ENCODE results near the gene BIRC3. TPM values are rescaled to one million over a fixed set of nuclear protein-coding genes. Genes with fewer than 3 reads are reported as not detected.
"Not testable (repeated sequence)": the region's sequence is repeated elsewhere in the genome, so short reads cannot be mapped to it uniquely, and the experiment has no call there.

Gene BIRC3
- polyA plus RNA-seq, 1 donor = 1.4 TPM

GRCh38 chr11:102295045-102295444 lies 22.2 kb upstream of the BIRC3 start:
- DNase-seq = no peak

GRCh38 chr11:102296757-102297156 lies 20.5 kb upstream of the BIRC3 start:
- not testable (repeated sequence) for DNase-seq

GRCh38 chr11:102300837-102301236 lies 16.4 kb upstream of the BIRC3 start:
- DNase-seq = not testable (repeated sequence)

GRCh38 chr11:102302241-102302640 lies 15.0 kb upstream of the BIRC3 start:
- no peak for DNase-seq

- no peak for DNase-seq
These were observed 12.6 kb upstream of the BIRC3 start for GRCh38 chr11:102304686-102305085.

GRCh38 chr11:102305352-102306047 lies 11.8 kb upstream of the BIRC3 start:
- DNase-seq = no peak

GRCh38 chr11:102306048-102306597 lies 11.2 kb upstream of the BIRC3 start:
- no peak for DNase-seq

- DNase-seq = no peak
These were observed 10.2 kb upstream of the BIRC3 start for GRCh38 chr11:102306817-102307726.

- DNase-seq = no peak
These were observed 9.6 kb upstream of the BIRC3 start for GRCh38 chr11:102307727-102308038.

GRCh38 chr11:102309621-102310541 lies 7.4 kb upstream of the BIRC3 start:
- DNase-seq = no peak

- DNase-seq = no peak
These were observed 4.6 kb upstream of the BIRC3 start for GRCh38 chr11:102312667-102313066.

- no peak for DNase-seq
These were observed 3.9 kb upstream of the BIRC3 start for GRCh38 chr11:102313238-102313940.

- no peak for DNase-seq
These were observed 2.5 kb upstream of the BIRC3 start for GRCh38 chr11:102314784-102315183.

- no peak for DNase-seq
These were observed 859 bp upstream of the BIRC3 start for GRCh38 chr11:102316346-102316904.

GRCh38 chr11:102317768-102318103 lies 452 bp downstream of the BIRC3 start:
- DNase-seq = no peak

GRCh38 chr11:102318469-102318868 lies 1.2 kb downstream of the BIRC3 start:
- no peak for DNase-seq

GRCh38 chr11:102319544-102319943 lies 2.3 kb downstream of the BIRC3 start:
- DNase-seq = no peak

GRCh38 chr11:102320188-102320587 lies 2.9 kb downstream of the BIRC3 start:
- DNase-seq = no peak

- DNase-seq = no peak
These were observed 3.4 kb downstream of the BIRC3 start for GRCh38 chr11:102320679-102321078.

- no peak for DNase-seq
These were observed 5.3 kb downstream of the BIRC3 start for GRCh38 chr11:102322560-102322959.

- no peak for DNase-seq
These were observed 6.4 kb downstream of the BIRC3 start for GRCh38 chr11:102323542-102324251.

All from left kidney (tissue), 2 donors.